Measurements from ENCODE around the gene SIRT4. TPM values are rescaled to one million over a fixed set of nuclear protein-coding genes. Genes with fewer than 3 reads are reported as not detected.

The SIRT4 gene
- total and polyA plus RNA-seq, 10 of the 15 experiments (the other 5 are each of a cell fraction or from before 2014, with no cell fraction given): 0.19 to 0.98 (median 0.44) TPM

GRCh38 chr12:120257041-120257821, 44.9 kb upstream of the SIRT4 start:
- in situ Hi-C loops (cut with MboI): no loop called here
- Histone ChIP-seq H3K4me2 (ENCODE audit: control insufficient read depth, insufficient read depth) (no peak overlapping the region), H3K4me1 (ENCODE audit: control insufficient read depth, insufficient read depth, low read length) (peaks cover 12% of the 10 kb centered on the region; the same call in 1 of the 2 replicates), H3K36me3 (ENCODE audit: control insufficient read depth in 2 of 2, insufficient read depth in 2 of 2, low read length in 1 of 2) (no peaks in the 10 kb centered on the region), H3K4me3 (no peak overlapping the region), H2AFZ (ENCODE audit: control insufficient read depth, low read depth, low read length) (no peak overlapping the region), H3K9me3 (replicated peaks; ENCODE audit: control insufficient read depth, insufficient read depth, low read length) (no peaks in the 10 kb centered on the region), H4K20me1 (ENCODE audit: control insufficient read depth, insufficient read depth) (no peaks in the 10 kb centered on the region), H3K27ac (ENCODE audit: control insufficient read depth, insufficient read depth) (no peak overlapping the region), H3K27me3 (replicated peaks in 1 of 2; ENCODE audit: control insufficient read depth in 2 of 2, insufficient read depth in 2 of 2, low read length in 1 of 2) (no peaks in the 10 kb centered on the region), H3K9ac (ENCODE audit: control insufficient read depth, insufficient read depth, low read length) (no peak overlapping the region), H3K79me2 (ENCODE audit: control insufficient read depth, insufficient read depth, low read length) (no peaks in the 10 kb centered on the region)
- BruUV-seq (replicated peaks): no TSS peak
- ATAC-seq (no peak), DNase-seq (ENCODE audit: low read depth, low spot score) (no peak), FAIRE-seq (no peak)
- TF ChIP-seq FOXM1 (IDR thresholded peaks at IDR 0.05; ENCODE audit: low read depth, low read length): no peak
- no peak for TF ChIP-seq ZNF592 (IDR thresholded peaks at IDR 0.05)
- TF ChIP-seq STAT1 (conservative IDR thresholded peaks at IDR 0.05): no peak
- no peak for TF ChIP-seq RBBP5 (conservative IDR thresholded peaks at IDR 0.05)
- TF ChIP-seq ASH2L (IDR thresholded peaks at IDR 0.05; ENCODE audit: borderline replicate concordance, low read depth): no peak
- TF ChIP-seq REST (IDR thresholded peaks at IDR 0.05; ENCODE audit: low read depth, low read length): no peak
- TF ChIP-seq CHD1 (IDR thresholded peaks at IDR 0.05; ENCODE audit: low read depth, low read length): no peak
- WGBS (ENCODE audit: insufficient coverage, insufficient replicate concordance, low lambda C conversion rate, missing lambda C conversion rate): 75% methylated on average over 9 of the region's 9 CpGs
- RAD21 ChIA-PET (ENCODE audit: unreplicated experiment): interaction anchor here (1.1 to 2.3 kb wide), 3 partner anchors 9 to 30 kb away, joined by 4 to 8 read pairs (median 4); partner anchors contain the start of gene PXN
- intact Hi-C loops (cut with micrococcal nuclease; ENCODE audit: unreplicated experiment): no loop called here
- CTCF ChIA-PET: interaction anchor here (0.6 to 2.4 kb wide), 4 partner anchors 22 to 69 kb away, joined by 3 to 17 read pairs (median 5); no protein-coding TSS in a partner anchor
- POLR2A ChIA-PET: no interaction called here
- SMC1A ChIA-PET (ENCODE audit: uncharacterized antibody, unreplicated experiment): interaction anchor here (0.7 to 2.1 kb wide), 2 partner anchors 29 to 56 kb away, joined by 3 to 15 read pairs; partner anchors contain the start of gene RPLP0

All from GM12878 (cell line).